ENCODE results near the gene CEMIP. TPM values are rescaled to one million over a fixed set of nuclear protein-coding genes. Genes with fewer than 3 reads are reported as not detected.

CEMIP gene
- total RNA-seq, 4 donors from 2014 or later = 0.21 to 1.4 (median 1.2) TPM; not detected in 1

DNA sequence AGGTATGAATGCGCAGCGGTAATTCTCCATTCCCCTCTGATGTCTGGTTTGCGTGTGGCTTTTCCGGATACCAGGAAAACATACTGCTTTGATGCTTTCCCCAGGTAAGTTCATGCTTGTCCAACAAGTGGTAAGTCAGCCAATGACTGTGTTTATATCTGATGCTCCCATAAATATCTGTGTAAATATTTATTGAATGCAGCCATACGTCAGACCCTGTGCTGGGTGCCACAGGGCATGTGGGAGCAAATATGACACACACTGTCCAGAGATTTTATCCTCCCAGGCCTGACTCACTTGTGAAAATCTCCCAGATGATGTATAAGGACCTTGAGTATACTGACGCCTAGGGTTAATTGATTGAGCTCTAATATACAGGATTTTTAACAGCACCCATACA is 29.6 kb upstream of the CEMIP start:
- no peaks in the 10 kb centered on the region for H3K4me1 ChIP-seq
- TF ChIP-seq POLR2A (IDR thresholded peaks at IDR 0.05) (no peak), EP300 (IDR thresholded peaks at IDR 0.05) (no peak)
- no peak for DNase-seq (ENCODE audit: low spot score in 2 of 2)
- peaks cover 0 to 31% (median 0%) of the 10 kb centered on the region in 3 donors for H3K36me3 ChIP-seq
- no peak overlapping the region for H3K4me3 ChIP-seq
- 97 to 98% methylated on average over 6 of the region's 6 CpGs for WGBS, 2 donors
- H3K27ac ChIP-seq = no peak overlapping the region
- no peaks in the 10 kb centered on the region for H3K27me3 ChIP-seq
- no peaks in the 10 kb centered on the region for H3K9me3 ChIP-seq

- no peak overlapping the region for H3K27ac ChIP-seq
- DNase-seq (ENCODE audit: low spot score in 2 of 2) = no peak
- no peaks in the 10 kb centered on the region for H3K4me1 ChIP-seq
- H3K36me3 ChIP-seq = peaks cover 0 to 34% (median 0%) of the 10 kb centered on the region in 3 donors
- no peaks in the 10 kb centered on the region for H3K9me3 ChIP-seq
- H3K4me3 ChIP-seq = no peak overlapping the region
- H3K27me3 ChIP-seq = no peaks in the 10 kb centered on the region
- 78 to 87% methylated on average over 4 of the region's 4 CpGs for WGBS, 2 donors
- TF ChIP-seq CTCF (IDR thresholded peaks at IDR 0.05) (no peak), POLR2A (IDR thresholded peaks at IDR 0.05) (no peak), EP300 (IDR thresholded peaks at IDR 0.05) (no peak)
Measured at GRCh38 chr15:80750575-80750974, 28.6 kb upstream of the CEMIP start.

DNA sequence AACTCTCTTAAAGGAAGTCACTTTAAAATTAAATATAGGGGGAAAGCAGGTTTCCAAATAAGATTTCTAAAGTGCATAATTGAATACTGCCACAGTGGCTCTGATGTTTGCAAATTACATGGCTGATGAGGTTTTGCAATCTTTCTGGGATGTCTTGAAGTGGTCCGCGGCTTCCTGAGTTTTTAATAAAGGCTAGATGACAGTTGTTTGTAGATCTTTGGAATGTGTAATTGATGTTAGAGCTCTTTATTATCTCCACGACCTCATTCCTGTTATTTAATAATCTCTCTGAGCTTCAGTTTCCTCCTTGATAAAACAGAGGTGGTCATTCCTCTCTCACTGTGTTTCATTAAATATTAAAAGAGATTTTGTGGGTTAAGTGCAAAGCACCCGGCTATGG is 27.0 kb upstream of the CEMIP start:
- Histone ChIP-seq H3K9me3 (no peaks in the 10 kb centered on the region), H3K27ac (no peak overlapping the region), H3K4me1 (no peaks in the 10 kb centered on the region), H3K4me3 (no peak overlapping the region), H3K36me3 (peaks cover 0 to 39% (median 0%) of the 10 kb centered on the region in 3 donors), H3K27me3 (no peaks in the 10 kb centered on the region)
- WGBS, 2 donors = 77 to 87% methylated on average over 4 of the region's 4 CpGs
- no peak for DNase-seq (ENCODE audit: low spot score in 2 of 2)
- no peak for TF ChIP-seq CTCF (IDR thresholded peaks at IDR 0.05)
- TF ChIP-seq POLR2A (IDR thresholded peaks at IDR 0.05) = no peak
- no peak for TF ChIP-seq EP300 (IDR thresholded peaks at IDR 0.05)

DNA sequence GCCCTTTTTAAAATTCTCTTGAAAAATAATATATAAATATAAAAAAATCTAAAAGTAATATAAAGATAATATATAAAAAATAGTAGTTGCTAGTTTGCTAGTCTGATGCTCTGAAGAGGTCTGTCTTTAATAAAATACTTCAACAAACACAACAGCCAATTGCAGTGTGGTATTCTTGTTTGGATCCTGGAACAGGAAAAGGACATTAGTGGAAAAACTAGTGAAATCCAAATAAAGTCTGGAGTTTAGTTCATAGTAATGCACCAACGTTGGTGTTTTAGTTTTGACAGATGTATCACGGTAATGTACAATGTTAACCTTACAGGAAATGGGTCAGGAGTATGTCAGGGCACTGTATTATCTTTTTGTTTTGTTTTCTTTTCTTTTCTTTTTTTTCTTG is 26.0 kb upstream of the CEMIP start:
- H3K4me1 ChIP-seq = no peaks in the 10 kb centered on the region
- peaks cover 0 to 39% (median 0%) of the 10 kb centered on the region in 3 donors for H3K36me3 ChIP-seq
- no peak overlapping the region for H3K27ac ChIP-seq
- no peak overlapping the region for H3K4me3 ChIP-seq
- no peaks in the 10 kb centered on the region for H3K9me3 ChIP-seq
- TF ChIP-seq EP300 (IDR thresholded peaks at IDR 0.05) (no peak), POLR2A (IDR thresholded peaks at IDR 0.05) (no peak), CTCF (IDR thresholded peaks at IDR 0.05) (no peak)
- no peaks in the 10 kb centered on the region for H3K27me3 ChIP-seq
- WGBS, 2 donors = 44 to 52% methylated on average over 2 of the region's 2 CpGs
- DNase-seq (ENCODE audit: low spot score in 2 of 2) = no peak

GRCh38 chr15:80754014-80754413 is 25.2 kb upstream of the CEMIP start:
- Histone ChIP-seq H3K9me3 (no peaks in the 10 kb centered on the region), H3K4me1 (no peaks in the 10 kb centered on the region), H3K27me3 (no peaks in the 10 kb centered on the region), H3K36me3 (peaks cover 0 to 39% (median 0%) of the 10 kb centered on the region in 3 donors), H3K4me3 (no peak overlapping the region), H3K27ac (no peak overlapping the region)
- no peak for DNase-seq (ENCODE audit: low spot score in 2 of 2)
- 84 to 93% methylated on average over 8 of the region's 8 CpGs for WGBS, 2 donors
- TF ChIP-seq CTCF (IDR thresholded peaks at IDR 0.05) (no peak), EP300 (IDR thresholded peaks at IDR 0.05) (no peak), POLR2A (IDR thresholded peaks at IDR 0.05) (no peak)

GRCh38 chr15:80755885-80756284 is 23.3 kb upstream of the CEMIP start:
- no peak overlapping the region for H3K4me3 ChIP-seq
- H3K9me3 ChIP-seq = no peaks in the 10 kb centered on the region
- 80 to 87% methylated on average over 3 of the region's 3 CpGs for whole genome bisulfite sequencing, 2 donors
- H3K27me3 ChIP-seq = no peaks in the 10 kb centered on the region
- no peak for DNase-seq (ENCODE audit: low spot score in 2 of 2)
- no peaks in the 10 kb centered on the region for H3K4me1 ChIP-seq
- no peak overlapping the region for H3K27ac ChIP-seq
- peaks cover 0 to 22% (median 0%) of the 10 kb centered on the region in 3 donors for H3K36me3 ChIP-seq
- TF ChIP-seq CTCF (IDR thresholded peaks at IDR 0.05) (no peak), EP300 (IDR thresholded peaks at IDR 0.05) (no peak), POLR2A (IDR thresholded peaks at IDR 0.05) (no peak)
